Kidney tubule cell (primary cell): ENCODE results near the gene CAMTA1.
"Not testable (repeated sequence)": the region's sequence is repeated elsewhere in the genome, so short reads cannot be mapped to it uniquely, and the experiment has no call there.

Experiments
- DNase-seq: peaks from one replicate; pipeline ENCODE4 v3.0.0-alpha.2; 2018; ENCODE audit warnings: low spot score

Gene CAMTA1

DNA sequence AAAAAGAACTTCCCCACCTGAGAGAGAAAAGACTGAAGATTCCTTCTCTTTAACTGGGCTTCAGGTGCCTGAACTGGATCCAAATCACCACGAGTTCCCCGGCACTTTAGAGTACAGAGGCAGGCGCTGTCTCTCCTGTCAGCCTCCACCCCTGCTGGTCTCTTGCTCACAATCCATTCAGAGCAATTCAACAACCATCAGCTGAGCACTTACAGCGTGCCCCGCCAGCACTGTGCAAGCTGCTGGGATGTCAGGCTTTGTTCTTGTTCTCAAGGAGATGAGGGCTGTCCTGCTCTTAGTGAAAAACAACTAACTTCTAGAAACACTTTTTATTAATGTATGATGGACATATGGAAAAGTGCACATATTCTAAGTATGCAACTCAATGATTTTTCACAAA, 917.1 kb downstream of the CAMTA1 start:
- DNase-seq = no peak

DNA sequence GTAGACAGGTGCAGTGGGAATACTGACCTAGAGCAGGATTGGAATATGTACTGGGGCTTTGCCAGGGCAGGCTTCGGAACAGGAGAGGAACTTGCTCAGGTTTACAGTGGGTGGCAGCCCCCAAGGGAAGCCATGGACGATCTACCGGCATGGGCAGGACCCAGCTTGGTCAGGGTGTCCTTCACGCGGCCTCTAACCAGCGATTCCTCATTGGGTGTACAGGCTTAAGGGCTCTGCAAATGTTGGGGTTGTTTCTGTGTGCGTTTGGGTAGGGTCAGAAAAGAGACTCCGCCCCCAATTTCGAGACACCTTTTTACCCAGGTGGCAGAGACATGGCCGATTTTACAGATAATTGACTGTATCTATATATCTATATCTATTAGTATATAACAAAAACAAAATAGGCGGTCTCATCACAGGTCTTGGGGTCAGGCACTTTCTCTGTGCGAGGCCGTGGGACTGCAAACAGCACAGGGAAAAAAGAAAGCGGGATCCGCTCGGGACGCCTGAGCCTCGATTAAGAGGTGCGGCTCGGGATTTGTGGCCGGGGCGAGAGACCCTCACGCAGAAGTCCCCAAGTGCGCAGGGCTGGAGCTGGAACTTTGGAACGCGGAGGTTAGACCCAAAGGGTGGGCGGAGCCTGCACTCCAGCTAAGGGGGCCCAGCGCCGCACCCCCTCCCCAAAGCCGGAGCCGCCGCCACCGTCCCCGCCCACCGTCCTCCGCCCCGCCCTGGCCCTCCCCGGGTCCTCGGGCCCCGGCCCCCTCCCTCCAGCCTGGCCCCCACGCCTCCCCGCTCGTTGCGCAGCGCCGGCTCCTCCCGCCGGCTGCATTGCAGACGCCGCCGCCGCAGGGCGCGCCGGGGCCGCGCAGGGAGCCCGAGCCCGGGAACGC, 918.3 kb downstream of the CAMTA1 start:
- no peak for DNase-seq

DNA sequence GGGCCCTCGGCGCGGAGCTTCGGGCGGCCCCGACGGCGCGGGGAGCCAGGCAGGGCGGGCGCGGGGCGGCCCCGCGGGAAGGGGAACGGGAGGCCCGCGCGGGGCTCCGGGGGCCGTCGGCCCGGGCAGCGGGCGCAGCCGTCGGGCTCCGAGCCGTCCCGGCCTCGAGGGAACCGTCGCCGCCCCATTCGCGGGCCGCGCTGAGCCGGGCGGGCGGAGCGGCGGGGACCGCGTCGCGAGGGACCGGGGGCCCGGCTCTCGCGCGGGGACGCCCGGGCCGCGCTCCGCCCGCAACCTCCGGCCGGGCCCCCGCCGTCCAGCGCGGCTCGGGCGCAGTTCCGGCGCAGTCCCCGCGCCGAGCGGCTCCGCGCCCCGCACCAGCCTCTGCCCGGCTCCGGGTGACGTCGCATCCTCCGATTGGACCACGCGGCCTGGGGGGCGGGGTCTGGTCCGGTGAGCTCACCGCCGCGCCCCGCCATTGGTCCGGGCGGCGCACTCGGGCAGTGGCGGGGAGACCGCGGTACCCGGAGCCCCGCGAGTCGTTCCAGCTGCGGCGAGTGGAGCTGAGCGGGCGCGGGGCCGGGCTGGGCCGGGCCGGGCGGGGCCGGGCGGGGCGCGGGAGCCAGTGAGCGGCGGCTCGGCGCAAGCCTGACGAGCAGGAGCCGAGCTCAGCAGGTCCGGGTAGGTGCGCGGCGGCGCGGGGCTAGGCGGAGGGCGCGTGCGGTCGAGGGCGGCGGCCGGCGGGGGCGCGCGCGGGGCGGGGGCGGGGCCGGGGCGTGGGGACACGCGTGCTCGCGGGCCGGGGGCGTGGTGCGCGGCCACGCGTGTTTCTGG, 919.2 kb downstream of the CAMTA1 start:
- peak; percentile 92 for DNase-seq

DNA sequence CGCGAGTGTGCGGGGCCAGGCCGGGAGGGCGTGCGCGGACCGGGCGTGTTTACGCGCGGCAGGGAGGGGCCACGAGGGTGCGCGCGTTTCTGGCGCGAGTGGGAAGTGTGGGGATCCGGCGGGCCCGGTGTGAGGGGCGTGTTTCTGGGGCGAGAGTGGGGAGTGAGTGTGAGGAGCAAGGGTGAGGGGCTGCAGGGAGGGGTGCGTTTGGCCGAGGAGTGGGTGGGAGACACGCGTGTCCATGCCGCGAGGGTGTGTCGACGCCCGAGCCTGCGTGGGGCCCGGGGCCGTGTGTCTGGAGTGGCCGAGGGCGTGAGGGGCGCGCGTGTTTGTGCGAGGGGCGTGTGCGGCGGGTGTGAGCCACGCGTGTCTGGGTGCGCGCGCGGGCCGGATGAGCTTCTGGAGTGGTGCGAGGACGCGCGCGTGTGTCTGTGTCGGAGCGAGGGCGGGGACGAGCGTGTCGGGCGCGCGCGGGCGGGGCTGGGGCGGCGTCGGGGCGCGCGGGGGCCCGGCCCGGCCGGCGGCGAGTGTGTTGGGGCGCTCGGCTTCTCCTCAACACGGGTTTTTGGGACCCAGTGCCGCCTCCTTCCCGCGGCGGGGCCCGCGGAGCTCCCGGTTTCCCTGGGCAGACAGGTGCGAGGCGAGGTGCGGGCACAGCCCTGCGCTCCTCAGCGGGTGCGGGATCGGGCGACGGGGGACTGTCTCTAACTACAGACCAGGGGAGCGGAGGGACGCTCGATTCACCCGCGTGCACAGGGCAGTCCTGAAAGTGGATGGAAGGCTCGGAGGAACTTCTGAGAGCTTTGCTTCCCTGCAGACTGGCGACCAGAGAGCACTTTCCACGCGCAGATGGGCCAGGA, 920.0 kb downstream of the CAMTA1 start:
- no peak for DNase-seq

DNA sequence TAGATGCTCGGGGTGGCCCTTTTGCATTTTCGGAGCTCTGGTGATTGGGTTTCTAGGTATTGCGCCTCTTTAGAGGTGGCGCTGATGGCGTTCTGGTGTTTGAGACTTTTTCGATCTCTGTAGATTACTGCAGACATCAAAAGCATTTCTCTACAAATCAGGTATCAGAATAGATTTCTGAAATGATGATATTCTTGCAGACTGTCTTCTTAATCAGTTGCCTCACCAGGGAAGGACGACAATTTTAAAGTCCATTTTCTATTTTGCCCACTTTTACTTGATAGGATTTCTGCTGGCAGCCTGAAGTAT, 920.6 kb downstream of the CAMTA1 start:
- no peak for DNase-seq

DNA sequence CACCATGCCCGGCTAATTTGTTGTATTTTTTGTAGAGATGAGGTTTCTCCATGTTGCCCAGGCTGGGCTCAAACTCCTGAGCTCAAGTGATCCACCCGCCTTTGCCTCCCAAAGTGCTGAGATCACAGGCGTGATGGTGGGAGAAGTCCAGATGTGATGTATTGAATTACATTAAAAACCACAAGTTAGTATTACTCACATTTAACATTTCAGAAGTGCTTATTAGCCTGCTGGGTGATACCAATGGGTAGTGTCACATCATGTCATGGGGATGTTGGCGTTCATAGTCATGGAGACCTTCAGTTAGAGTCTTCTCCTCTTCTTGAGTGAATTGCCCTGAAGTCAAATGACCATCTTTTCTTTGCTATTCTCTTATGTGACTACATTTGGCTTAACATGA, 922.3 kb downstream of the CAMTA1 start:
- DNase-seq = peak; percentile 33

DNA sequence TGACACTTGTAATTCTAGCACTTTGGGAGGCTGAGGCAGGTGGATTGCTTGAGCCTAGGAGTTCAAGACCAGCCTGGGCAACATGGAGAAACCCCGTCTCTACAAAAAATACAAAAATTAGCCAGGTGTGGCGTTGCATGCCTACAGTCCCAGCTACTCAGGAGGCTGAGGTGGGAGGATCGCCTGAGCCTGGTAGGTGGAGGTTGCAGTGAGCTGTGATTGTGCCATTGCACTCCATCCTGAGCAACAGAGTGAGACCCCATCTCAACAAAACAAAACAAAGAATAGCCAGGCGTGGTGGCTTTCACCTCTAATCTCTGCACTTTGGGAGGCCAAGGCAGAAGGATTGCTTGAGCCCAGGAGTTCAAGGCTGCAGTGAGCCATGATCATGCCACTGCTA, 922.8 kb downstream of the CAMTA1 start:
- not testable (repeated sequence) for DNase-seq

DNA sequence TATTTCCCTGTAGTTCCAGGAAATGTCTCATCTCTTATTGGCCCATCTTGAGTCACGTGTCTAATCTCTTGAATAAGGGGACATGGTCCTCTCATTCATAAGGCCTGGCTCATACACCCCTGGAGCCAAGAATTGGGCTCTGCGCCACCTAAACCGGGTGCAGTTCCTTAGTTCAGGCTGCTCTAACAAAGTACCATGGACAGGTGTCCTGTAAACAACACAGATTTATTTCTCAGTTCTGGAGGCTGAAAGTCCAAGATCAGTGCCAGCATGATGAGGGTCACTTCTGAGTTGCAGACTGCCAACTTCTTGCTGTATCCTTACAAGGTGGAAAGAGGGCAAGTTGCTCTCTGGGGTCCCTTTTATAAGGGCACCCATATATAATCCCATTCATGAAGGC, 925.6 kb downstream of the CAMTA1 start:
- DNase-seq = no peak

DNA sequence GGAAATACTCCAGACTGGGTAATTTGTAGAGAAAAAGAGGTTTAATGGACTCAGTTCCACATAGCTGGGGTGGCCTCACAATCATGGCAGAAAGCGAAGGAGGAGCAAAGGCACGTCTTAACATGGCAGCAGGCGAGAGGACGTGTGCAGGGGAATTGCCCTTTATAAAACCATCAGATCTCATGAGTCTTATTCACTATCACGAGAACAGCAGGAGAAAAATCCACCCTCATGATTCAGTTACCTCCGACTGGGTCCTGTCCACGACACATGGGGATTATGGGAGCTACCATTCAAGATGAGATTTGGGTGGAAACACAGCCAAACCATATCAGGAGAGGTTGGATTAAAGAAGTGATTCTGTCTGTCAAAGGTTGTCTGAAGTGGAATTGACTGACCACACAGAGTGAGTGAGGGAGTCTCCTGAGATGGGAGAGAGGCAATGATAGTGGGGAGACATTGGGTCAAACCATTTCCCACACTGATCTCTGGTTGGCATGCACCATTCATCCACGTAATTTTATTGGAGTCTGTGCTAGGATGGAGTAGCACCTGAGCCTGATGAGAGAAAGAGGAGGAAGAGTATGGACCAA, 927.6 kb downstream of the CAMTA1 start:
- DNase-seq = no peak

DNA sequence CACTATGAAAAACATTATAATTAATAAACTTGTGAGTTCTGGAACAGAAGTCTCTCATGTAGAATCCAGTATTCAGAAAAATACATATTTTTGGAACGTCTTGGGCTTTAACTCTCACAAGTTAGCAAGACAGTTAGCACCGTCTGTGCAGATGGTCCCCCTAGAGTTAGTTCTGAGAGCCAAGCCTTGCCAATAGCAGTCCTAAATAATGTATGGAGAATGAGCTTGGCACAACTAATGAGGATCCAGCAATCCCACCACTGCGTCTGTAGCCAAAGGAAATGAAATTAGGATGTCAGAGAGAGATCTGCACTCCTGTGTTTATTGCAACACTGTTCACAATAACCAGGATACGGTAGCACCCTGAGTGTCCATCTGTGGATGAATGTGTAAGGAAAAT, 931.3 kb downstream of the CAMTA1 start:
- no peak for DNase-seq

DNA sequence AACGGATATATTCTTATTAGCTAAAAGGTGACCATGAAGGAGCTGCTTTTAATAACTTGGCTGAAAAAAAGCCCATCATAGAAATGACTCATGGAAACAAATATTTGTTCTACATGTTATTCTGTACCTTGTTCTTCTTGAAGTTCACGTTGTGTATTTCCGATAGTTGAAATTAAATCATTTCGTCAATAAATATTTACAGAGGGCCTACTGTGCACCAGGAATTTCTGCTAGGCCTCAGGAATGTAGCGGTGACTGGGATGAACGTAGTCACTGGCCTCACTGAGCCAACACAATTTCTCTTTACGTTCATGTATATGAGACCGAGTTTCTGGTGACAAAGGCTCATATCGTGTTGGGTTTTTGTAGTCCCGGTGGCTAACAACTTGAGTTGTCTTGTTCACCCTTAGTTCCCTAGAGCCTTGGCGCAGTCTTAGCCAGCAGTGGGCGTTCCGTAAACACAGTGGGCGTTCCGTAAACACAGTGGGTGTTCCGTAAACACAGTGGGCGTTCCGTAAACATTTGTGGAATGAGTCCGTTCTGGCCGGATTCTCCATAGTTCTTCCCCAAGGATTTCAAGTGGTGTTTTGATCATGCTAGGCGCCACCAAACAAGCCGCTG, 932.6 kb downstream of the CAMTA1 start:
- DNase-seq = no peak

DNA sequence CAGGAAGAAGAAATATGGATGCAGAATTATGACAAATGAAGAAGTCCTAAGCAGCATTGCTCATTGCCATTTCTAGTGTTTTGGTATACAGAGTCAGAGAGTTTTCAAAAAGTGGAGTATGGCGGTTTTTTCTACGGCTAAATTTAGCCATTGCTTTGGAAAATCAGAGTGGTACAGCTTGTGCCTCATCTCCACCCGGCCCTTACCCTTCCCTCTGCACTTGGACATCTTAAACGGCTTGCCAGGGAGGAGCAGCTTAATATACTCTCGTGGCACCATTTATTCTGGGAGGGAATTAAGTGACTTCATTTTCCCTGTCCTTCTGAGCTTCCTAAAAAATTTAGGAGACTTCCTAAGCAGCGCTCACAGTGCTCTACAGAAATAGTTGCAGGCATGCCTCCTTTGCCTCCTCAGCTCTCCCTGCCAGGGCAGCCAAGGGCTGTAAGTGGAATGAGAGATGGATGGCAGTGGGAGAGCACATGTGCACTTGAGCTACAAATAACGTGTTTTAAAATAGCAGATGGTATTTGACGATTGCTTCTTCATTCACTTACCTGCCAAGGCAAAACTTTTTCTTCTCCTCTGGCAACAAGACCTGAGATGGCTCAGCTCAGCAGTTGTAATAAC, 934.3 kb downstream of the CAMTA1 start:
- DNase-seq = no peak

DNA sequence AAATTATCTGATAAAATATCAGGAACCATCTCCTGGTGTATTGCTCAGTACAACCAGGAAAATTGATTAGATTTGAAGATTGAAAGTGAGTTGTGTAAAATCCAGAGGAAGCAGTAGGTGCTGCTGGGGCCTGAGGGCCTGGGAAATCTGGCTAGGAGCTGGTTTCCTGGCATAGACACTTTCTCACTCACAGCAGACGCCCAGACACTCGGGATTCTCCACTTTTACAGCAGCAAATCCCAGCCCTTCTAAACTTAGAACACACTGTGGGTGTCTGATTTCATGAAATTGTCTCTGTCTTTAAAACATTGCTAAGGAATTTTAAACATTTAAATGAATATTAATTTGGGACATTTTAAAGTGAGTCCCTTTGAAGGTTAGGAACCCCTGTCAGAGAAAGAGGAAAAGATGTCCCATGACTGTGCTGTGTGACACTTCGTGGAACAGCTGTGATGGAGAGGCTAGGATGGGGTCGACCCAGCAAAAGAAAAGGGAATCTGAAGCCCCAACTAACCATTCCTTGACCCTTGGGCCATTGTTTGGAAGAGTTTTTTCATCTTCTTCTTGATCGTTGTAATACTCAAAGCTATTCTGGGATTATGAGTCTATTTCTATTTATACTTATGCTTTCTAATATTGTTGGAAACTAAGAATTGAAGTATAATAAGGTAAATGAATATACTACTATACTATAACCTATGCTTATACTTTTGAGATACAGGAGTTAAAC, 936.9 kb downstream of the CAMTA1 start:
- DNase-seq = no peak

DNA sequence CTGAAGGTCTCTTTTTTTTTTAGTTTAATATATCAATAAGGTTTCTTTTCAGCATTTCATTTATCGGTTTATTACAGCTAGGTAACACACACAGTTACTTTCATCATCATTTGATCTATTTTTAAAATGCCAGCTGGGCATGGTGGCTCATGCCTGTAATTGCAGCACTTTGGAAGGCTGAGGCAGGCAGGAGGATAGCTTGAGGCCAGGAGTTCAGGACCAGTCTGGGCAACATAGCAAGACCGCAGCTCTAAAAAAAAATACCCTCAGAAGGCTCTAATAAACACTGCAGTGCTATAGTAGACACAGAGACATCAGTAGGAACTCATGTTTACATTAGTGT, 937.4 kb downstream of the CAMTA1 start:
- DNase-seq = no peak

DNA sequence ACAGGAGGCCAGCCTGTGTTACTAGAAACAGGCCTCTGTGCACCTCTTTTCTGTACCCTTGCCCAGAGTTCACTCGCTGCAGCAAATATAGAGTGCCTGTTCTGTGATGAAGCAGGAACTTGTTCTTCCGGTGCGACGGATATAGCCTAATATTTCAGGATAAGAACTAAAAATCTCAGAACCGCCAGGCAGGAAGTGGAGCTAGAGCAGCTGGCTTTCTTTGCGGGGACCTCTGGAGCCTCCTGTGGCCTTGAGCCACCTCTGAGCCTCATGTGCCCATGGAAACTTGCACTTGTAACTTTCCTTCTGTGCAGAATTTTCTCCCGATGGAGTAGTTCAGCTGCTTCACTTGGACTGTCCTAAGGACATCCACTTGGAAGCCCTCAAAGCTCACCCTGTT, 941.4 kb downstream of the CAMTA1 start:
- DNase-seq = no peak

DNA sequence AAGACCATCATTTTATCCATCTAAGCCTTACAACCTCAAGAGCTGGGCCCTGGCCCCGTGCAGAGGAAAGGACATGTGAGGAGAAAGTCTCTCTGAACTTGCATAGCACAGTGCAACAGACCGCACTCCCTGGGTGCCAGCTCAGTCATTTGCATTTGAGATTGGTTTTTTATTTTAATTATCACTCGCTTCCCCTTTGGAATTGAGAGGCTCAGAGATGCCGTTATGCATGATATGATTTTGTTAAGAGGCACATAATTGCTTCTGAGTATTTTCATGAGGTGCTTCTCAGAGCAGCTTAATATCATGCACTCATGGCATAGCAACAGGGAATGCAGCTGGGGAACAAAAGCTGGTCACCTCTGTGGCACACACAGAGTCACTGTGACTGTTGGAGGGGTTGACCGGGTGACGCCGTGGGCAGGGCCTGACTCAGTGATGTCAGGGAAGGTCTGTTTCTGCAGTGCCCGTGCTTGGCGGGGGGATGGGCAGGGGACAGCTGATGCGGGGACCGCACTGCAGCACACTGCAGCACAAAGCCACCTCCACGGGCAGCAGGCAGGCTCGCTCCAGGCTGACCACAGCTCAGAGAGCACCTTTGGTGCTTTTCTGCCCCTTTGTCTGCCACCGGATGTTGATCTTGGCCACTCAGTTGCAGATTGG, 942.7 kb downstream of the CAMTA1 start:
- no peak for DNase-seq

DNA sequence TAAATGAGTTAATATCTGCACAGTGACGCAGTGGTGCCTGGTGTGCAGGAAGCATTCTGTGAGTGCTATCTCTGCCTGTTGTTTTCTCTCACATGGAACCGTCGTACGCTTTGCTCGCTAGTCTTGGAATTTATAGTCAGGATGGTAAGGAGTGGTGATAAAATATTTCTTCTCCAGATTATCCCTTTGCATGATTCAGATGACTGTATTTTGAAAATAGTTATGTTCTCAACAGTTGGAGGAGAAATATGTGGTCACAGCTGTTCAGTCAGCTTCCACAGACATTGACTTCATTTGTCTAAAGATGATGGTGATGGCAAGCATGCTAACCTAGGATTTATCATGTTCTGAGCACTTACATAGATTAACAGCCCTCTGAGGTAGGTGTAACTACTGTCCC, 944.5 kb downstream of the CAMTA1 start:
- DNase-seq = no peak

DNA sequence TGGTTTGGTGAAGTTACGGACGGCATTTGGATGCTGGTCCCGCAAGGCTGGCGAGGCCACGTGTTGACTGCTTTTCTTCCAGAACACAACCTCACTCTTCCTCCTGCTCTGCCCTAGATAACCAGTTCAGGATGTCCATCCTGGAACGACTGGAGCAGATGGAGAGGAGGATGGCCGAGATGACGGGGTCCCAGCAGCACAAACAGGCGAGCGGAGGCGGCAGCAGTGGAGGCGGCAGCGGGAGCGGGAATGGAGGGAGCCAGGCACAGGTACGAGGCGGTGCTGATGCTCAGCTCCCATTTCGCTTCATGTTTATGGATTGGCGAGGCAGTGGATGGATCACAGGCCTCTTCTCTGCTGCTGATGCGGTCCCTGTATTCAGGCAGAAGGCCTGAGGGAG, 947.1 kb downstream of the CAMTA1 start:
- DNase-seq = no peak

DNA sequence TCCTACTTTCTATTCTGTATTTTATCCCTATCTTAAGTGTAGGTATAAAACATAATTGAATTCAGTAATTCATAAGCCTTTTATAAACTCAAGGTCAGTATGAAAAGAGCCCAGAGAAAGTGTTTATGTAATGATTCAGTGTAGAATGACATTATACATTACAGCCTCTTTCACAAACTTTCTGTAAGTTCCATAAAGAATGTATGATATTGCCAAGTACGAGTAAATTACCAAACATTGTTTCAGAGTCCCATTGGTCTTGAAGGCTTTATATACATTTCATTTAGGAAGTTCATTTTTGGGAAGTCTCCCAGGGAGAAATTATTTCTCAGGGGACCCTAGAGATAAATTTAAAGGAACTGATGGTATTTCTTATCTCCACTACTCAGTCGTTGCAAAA, 948.0 kb downstream of the CAMTA1 start:
- DNase-seq = no peak

DNA sequence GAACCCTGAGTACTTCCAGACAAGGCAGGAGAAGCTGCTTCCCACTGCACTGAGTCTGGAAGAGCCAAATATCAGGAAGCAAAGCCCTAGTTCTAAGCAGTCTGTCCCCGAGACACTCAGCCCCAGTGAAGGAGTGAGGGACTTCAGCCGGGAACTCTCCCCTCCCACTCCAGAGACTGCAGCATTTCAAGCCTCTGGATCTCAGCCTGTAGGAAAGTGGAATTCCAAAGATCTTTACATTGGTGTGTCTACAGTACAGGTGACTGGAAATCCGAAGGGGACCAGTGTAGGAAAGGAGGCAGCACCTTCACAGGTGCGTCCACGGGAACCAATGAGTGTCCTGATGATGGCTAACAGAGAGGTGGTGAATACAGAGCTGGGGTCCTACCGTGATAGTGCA, 952.8 kb downstream of the CAMTA1 start:
- DNase-seq = no peak
